HS-5 (cell line): ENCODE data around the gene RNF224.
A peak's percentile ranks its signal among the peaks of the same experiment; 100 is the strongest.

Experiments
- DNase-seq: peaks from one replicate; pipeline ENCODE4 v3.0.0-alpha.2; 2012; ENCODE audit warnings: low read depth

Gene RNF224

GRCh38 chr9:137192448-137192780 is 34.9 kb upstream of the RNF224 start:
- no peak for DNase-seq

GRCh38 chr9:137192859-137193258 is 34.4 kb upstream of the RNF224 start:
- no peak for DNase-seq

GRCh38 chr9:137193771-137194170 is 33.5 kb upstream of the RNF224 start:
- DNase-seq, result no peak

- DNase-seq, result no peak
Measured at GRCh38 chr9:137194388-137194787, 32.9 kb upstream of the RNF224 start.

- DNase-seq, result no peak
Measured at GRCh38 chr9:137194909-137195308, 32.4 kb upstream of the RNF224 start.

GRCh38 chr9:137195525-137196220 is 31.6 kb upstream of the RNF224 start:
- DNase-seq, result no peak

- DNase-seq, result no peak
Measured at GRCh38 chr9:137198051-137198901, 29.0 kb upstream of the RNF224 start.

- DNase-seq, result no peak
Measured at GRCh38 chr9:137198902-137199283, 28.4 kb upstream of the RNF224 start.

- DNase-seq, result no peak
Measured at GRCh38 chr9:137199411-137200121, 27.7 kb upstream of the RNF224 start.

- peak; percentile 92 for DNase-seq
Measured at GRCh38 chr9:137200311-137201204, 26.7 kb upstream of the RNF224 start, which contains the start of gene TPRN. Gene TPRN, minus strand, starts transcription at chr9:137200741. Its CDS starts 30 bp downstream, at chr9:137200711.

- no peak for DNase-seq
Measured at GRCh38 chr9:137201205-137201868, 26.0 kb upstream of the RNF224 start.

- no peak for DNase-seq
Measured at GRCh38 chr9:137202966-137203365, 24.3 kb upstream of the RNF224 start.

GRCh38 chr9:137204731-137205125 is 22.6 kb upstream of the RNF224 start:
- no peak for DNase-seq

GRCh38 chr9:137205126-137206069 is 21.9 kb upstream of the RNF224 start, which contains the start of the genes NDOR1 and TMEM203:
Gene NDOR1, plus strand, starts transcription at chr9:137205700. Its CDS starts 78 bp downstream, at chr9:137205778.
Gene TMEM203, minus strand, starts transcription at chr9:137205648. Its CDS starts 234 bp downstream, at chr9:137205414.
- DNase-seq, result no peak

GRCh38 chr9:137206602-137207001 is 20.7 kb upstream of the RNF224 start:
- no peak for DNase-seq

GRCh38 chr9:137211532-137211931 is 15.8 kb upstream of the RNF224 start:
- no peak for DNase-seq

- no peak for DNase-seq
Measured at GRCh38 chr9:137212520-137212919, 14.8 kb upstream of the RNF224 start.

- no peak for DNase-seq
Measured at GRCh38 chr9:137213160-137214060, 13.9 kb upstream of the RNF224 start.

- no peak for DNase-seq
Measured at GRCh38 chr9:137214620-137215019, 12.7 kb upstream of the RNF224 start.
